GM12875 (cell line): Measurements from ENCODE around the gene CTTNBP2.
"Not testable (repeated sequence)": the region's sequence is repeated elsewhere in the genome, so short reads cannot be mapped to it uniquely, and the experiment has no call there.

ENCODE experiments used
- H3K4me3 ChIP-seq: one replicate; pipeline ENCODE4 v1.5.1; 2011; ENCODE audit warnings: low read depth, low read length, control low read depth
- TF ChIP-seq, protein P1 (sequence below): IDR thresholded peaks from 2 replicates; pipeline ENCODE4 v1.5.1; 2011; ENCODE audit warnings: low read depth, mild to moderate bottlenecking, control low read depth, inconsistent platforms, low read length, moderate library complexity, borderline replicate concordance; ENCODE audit not compliant: insufficient read depth

Gene CTTNBP2

DNA sequence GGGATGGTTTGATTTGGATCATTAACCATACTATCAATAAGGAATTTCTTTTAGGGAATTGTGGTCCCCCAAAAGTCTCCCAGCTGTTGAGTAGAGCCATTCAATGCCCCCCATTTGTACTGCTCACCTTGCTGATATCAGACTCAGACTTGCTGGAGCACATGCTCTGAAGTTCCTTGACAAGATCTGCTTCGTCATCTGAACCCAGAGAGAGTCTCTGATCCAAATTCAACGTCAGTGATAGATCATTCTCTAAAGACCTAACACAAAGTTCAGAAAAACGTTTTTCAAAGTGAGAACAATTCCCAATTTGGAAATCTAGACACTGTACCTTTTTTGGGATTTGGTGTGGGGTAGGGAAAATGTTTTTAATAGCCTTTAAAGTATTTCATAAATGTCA, 153.9 kb downstream of the CTTNBP2 start:
- TF ChIP-seq, protein P1, sequence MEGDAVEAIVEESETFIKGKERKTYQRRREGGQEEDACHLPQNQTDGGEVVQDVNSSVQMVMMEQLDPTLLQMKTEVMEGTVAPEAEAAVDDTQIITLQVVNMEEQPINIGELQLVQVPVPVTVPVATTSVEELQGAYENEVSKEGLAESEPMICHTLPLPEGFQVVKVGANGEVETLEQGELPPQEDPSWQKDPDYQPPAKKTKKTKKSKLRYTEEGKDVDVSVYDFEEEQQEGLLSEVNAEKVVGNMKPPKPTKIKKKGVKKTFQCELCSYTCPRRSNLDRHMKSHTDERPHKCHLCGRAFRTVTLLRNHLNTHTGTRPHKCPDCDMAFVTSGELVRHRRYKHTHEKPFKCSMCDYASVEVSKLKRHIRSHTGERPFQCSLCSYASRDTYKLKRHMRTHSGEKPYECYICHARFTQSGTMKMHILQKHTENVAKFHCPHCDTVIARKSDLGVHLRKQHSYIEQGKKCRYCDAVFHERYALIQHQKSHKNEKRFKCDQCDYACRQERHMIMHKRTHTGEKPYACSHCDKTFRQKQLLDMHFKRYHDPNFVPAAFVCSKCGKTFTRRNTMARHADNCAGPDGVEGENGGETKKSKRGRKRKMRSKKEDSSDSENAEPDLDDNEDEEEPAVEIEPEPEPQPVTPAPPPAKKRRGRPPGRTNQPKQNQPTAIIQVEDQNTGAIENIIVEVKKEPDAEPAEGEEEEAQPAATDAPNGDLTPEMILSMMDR, result no peak
- no peak overlapping the region for H3K4me3 ChIP-seq

DNA sequence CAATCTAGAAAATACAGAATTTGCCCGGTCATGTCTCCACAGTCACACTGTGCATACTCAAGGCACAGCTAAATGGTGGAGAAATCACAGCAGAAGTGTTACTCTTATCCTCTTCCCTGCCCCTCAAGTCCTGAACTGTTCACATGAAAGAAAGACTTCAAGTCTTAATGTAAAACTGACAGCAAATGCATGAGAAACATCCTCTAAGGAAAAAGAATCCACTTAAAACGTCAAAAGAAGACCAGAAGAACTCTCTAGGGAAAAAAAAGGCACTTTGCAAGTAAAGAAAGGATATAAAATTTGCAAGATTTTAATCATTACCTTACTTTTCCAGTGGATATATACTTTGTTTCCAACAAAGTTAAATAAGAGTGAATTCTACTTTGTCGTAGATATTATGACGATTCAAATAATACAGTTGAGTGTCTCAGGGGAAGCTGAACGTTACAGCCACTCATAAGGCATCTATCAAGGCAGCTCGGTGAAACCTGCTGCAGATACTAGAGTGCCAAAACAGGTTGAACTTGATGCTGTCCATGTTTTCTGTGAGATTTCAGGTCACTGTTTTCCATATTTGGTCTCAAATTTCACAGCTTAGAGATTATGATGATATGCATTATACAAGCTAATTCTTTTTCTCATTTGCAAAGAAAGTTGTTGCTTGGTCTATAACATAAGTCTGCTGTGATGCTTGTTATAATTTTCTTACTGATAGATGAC, 155.0 kb downstream of the CTTNBP2 start:
- TF ChIP-seq, protein P1, result no peak
- no peak overlapping the region for H3K4me3 ChIP-seq

DNA sequence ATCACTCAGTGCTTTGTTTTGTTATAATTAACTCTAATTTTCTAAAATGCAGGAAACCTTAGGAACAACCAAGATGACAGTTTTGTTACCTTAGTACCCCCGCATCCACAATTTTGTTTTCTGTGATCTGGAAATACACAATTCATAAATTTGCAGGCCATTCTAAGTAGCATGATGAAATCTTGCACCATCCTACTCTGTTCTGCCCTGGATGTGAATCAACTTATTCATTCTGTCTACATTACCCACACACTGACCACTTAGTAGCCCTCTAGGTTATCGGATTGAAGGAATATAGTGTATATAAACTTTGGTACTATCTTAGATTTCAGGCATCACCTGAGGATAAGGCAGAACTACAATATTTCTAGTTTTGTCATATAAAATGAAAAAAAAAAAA, 155.9 kb downstream of the CTTNBP2 start:
- TF ChIP-seq, protein P1, result no peak
- no peak overlapping the region for H3K4me3 ChIP-seq

DNA sequence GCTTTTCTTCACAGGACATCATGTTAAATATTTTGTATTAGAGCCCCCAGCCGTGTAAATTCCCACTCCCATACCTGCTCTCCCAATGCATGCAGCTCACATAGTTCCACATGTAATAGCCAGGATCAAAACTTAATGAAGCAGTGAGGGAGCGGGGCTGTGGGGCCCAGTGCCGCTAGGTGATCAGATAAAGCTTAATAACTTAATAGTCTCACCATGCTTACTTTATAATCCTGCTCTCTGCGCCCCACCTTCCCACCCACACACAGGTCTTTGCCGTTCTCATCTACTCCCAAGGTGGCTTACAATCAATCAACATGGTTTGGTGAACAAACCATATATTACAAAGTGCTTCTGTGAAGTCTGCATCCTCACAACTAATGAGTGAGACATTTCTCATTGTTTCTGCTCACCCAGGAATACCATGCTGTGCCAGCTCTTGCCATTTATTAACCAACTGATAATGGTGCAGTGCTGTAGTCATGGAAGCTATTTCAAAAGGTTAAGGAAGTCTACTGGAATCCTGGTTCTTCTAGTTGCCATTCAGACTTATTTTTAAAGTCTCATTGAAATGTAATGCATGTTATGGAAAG, 156.4 kb downstream of the CTTNBP2 start:
- no peak overlapping the region for H3K4me3 ChIP-seq
- TF ChIP-seq, protein P1, result no peak

DNA sequence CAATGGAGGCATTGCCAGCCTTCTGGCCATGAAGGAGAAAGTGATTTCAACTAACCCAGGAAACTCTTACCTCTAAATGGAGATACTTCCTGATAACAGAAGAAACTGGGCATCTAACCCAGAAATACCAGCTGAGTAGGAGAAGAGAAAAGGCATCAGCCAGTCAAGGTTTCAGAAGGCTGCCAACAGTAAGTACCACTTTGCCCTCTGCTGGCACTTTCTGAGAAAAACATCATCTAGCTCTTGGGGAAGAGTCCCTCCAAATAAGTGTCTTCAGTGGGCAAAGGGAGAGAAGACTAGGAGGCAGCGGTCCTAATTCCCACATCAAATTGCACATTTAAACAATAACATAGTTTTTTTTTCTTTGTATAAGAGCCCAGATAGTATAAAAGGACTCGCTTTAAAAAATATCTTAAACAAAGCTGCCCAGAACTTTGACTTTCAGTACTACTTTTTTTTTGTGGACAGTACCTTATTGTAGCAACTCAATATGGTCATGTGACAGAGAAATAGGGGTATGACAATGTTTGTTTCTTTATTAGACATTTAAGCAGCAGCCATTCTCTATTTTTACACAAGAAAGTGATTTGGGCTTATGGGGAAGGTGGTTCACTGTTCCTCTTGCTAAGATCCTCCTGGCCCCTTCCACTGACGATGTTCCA, 157.3 kb downstream of the CTTNBP2 start:
- TF ChIP-seq, protein P1, result peak; percentile 53; the same call in 1 of the 2 replicates
- no peak overlapping the region for H3K4me3 ChIP-seq

DNA sequence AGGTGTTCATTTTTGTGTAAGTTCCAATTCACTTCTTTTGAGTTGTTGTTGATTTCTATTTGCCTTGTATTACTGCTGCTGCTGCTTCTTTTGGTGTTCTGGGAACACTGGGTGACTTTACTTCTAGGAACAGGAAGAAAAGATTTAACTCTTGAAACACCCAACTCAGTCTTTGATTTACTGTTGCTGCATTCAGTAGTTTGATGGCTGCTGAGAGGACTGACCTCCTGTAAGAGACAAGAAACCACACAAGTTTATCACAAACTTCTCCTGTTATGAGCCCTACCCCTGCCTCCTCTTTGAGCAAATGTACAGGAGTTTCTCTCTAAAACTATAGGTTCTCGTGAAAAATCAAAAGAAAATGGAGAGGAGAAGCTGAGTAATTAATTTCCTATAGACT, 161.7 kb downstream of the CTTNBP2 start:
- no peak overlapping the region for H3K4me3 ChIP-seq
- TF ChIP-seq, protein P1, result no peak

DNA sequence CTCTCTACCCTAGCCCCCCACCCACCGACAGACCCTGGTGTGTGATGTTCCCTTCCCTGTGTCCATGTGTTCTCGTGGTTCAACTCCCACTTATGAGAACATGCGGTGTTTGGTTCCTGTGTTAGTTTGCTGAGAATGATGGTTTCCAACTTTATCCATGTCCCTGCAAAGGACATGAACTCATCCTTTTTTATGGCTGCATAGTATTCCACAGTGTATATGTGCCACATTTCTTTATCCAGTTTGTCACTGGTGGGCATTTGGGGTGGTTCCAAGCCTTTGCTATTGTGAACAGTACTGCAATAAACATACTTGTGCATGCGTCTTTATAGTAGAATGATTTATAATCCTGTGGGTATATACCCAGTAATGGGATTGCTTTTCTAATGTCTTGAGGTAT, 165.1 kb downstream of the CTTNBP2 start:
- not testable (repeated sequence) for H3K4me3 ChIP-seq
